Fibroblast of lung (primary cell): ENCODE data around the gene PDE4B.

ENCODE experiments used
- CTCF ChIP-seq, 2 donors: IDR thresholded peaks in 1 of 2; conservative IDR thresholded peaks in 1 of 2; 1 replicate in 1 of 2; 2 replicates in 1 of 2; pipeline ENCODE4 v1.5.1; 2011 to 2012; ENCODE audit warnings: low read length in 2 of 2, control low read depth in 1 of 2, inconsistent platforms in 1 of 2, low read depth in 1 of 2, mild to moderate bottlenecking in 1 of 2
- EZH2 ChIP-seq: IDR thresholded peaks from 2 replicates; pipeline ENCODE4 v1.5.1; 2012; ENCODE audit warnings: low read length, control low read depth, mild to moderate bottlenecking; ENCODE audit errors: missing control alignments

- TF ChIP-seq CTCF (conservative IDR thresholded peaks at IDR 0.05 in 1 of 2, IDR thresholded peaks at IDR 0.05 in 1 of 2; ENCODE audit: low read depth in 1 of 2, low read length in 2 of 2) (no peak), EZH2 (no peak)
Observed at GRCh38 chr1:66265796-66266195, 473.1 kb downstream of the PDE4B start.
